Ureter (tissue), 1 donor: ENCODE results near the gene NPL. TPM values are rescaled to one million over a fixed set of nuclear protein-coding genes. Genes with fewer than 3 reads are reported as not detected.

Experiments used
- DNase-seq: peaks from one replicate; pipeline ENCODE4 v3.0.0-alpha.2; 2020; ENCODE audit warnings: low spot score
- total RNA-seq: library from RNA; stranded (reverse); gene quantifications from one replicate; pipeline ENCODE4 v1.2.4, GENCODE V29; 2023
- donor health status: DM: yes; HTN: yes; CAD: no.

Gene NPL
- total RNA-seq, 1 donor from 2014 or later: 25.6 TPM

- no peak for DNase-seq
Observed at GRCh38 chr1:182778862-182779261, 10.7 kb upstream of the NPL start.

- no peak for DNase-seq
Observed at GRCh38 chr1:182779530-182779929, 10.0 kb upstream of the NPL start.

- peak; percentile 76 for DNase-seq
Observed at GRCh38 chr1:182781841-182782586, 7.6 kb upstream of the NPL start.

GRCh38 chr1:182782587-182782913, 7.0 kb upstream of the NPL start:
- DNase-seq: no peak

- no peak for DNase-seq
Observed at GRCh38 chr1:182783068-182783467, 6.5 kb upstream of the NPL start.

GRCh38 chr1:182784556-182785171, 4.9 kb upstream of the NPL start:
- DNase-seq: no peak

GRCh38 chr1:182785181-182785580, 4.4 kb upstream of the NPL start:
- DNase-seq: no peak

- DNase-seq: peak; percentile 55
Observed at GRCh38 chr1:182786223-182786994, 3.2 kb upstream of the NPL start.

GRCh38 chr1:182786995-182787324, 2.6 kb upstream of the NPL start:
- no peak for DNase-seq

- DNase-seq: no peak
Observed at GRCh38 chr1:182791281-182792179, 2.0 kb downstream of the NPL start.

GRCh38 chr1:182794091-182794490, 4.5 kb downstream of the NPL start:
- DNase-seq: no peak

GRCh38 chr1:182794676-182795201, 5.2 kb downstream of the NPL start:
- DNase-seq: no peak

GRCh38 chr1:182795563-182796228, 6.1 kb downstream of the NPL start:
- no peak for DNase-seq

- DNase-seq: no peak
Observed at GRCh38 chr1:182802006-182802803, 12.6 kb downstream of the NPL start.

GRCh38 chr1:182803846-182804245, 14.3 kb downstream of the NPL start:
- DNase-seq: no peak

- DNase-seq: no peak
Observed at GRCh38 chr1:182806015-182806678, 16.6 kb downstream of the NPL start.

GRCh38 chr1:182807907-182808306, 18.3 kb downstream of the NPL start:
- no peak for DNase-seq

GRCh38 chr1:182809414-182809957, 19.9 kb downstream of the NPL start:
- no peak for DNase-seq

- no peak for DNase-seq
Observed at GRCh38 chr1:182811975-182812722, 22.6 kb downstream of the NPL start.
